WTC11 (cell line): ENCODE measurements around the gene EIF2AK2. TPM values are rescaled to one million over a fixed set of nuclear protein-coding genes. Genes with fewer than 3 reads are reported as not detected.
A peak's percentile ranks its signal among the peaks of the same experiment; 100 is the strongest.

Experiments used
- ATAC-seq: fragments of 200-7000 bp; cut with Tn5 transposase; 2 replicates; pipeline ENCODE4 v1.10.0; 2021; ENCODE audit warnings: mild to moderate bottlenecking, moderate library complexity
- CTCF ChIA-PET: fragments of 300-600 bp; sonication (Branson Sonifier 250); formaldehyde crosslinking; loops from one replicate; lab custom pipeline; 2021; ENCODE audit warnings: antibody characterized with exemption; lab: Charles Lee
- POLR2A ChIA-PET: fragments of 350-600 bp; sonication (Branson Sonifier 250); formaldehyde crosslinking; loops from one replicate; lab custom pipeline; 2021; ENCODE audit warnings: antibody characterized with exemption; lab: Charles Lee
- DNase-seq: peaks from one replicate; pipeline ENCODE4 v3.0.0; 2021; ENCODE audit warnings: low spot score
- H3K27ac Mint-ChIP-seq: 2 replicates; pipeline ENCODE4 v1.8.0; 2021; ENCODE audit warnings: mixed read lengths
- H3K27me3 Mint-ChIP-seq: 2 replicates; pipeline ENCODE4 v1.8.0; 2021; ENCODE audit warnings: low read depth, mild to moderate bottlenecking, moderate library complexity, mixed read lengths
- H3K36me3 Mint-ChIP-seq: 2 replicates; pipeline ENCODE4 v1.8.0; 2021; ENCODE audit warnings: mixed read lengths
- H3K4me1 Mint-ChIP-seq: 2 replicates; pipeline ENCODE4 v1.8.0; 2022; ENCODE audit warnings: mixed read lengths
- H3K4me3 Mint-ChIP-seq: 2 replicates; pipeline ENCODE4 v1.8.0; 2021; ENCODE audit warnings: mild to moderate bottlenecking, moderate library complexity, mixed read lengths
- H3K9me3 Mint-ChIP-seq: 2 replicates; pipeline ENCODE4 v1.8.0; 2021; ENCODE audit warnings: mixed read lengths
- CREB1 ChIP-seq: sonication (generic); formaldehyde crosslinking; IDR thresholded peaks from 2 replicates; pipeline ENCODE4 v1.8.0; 2023; ENCODE audit warnings: mild to moderate bottlenecking, missing genetic modification reagents
- CTCF ChIP-seq: fragments of 200-600 bp; IDR thresholded peaks from 2 replicates; pipeline ENCODE4 v1.8.0; 2022; ENCODE audit warnings: antibody characterized with exemption
- ETV6 ChIP-seq: sonication (generic); formaldehyde crosslinking; IDR thresholded peaks from 2 replicates; pipeline ENCODE4 v1.8.1; 2022; ENCODE audit warnings: mild to moderate bottlenecking, missing genetic modification reagents
- GRHL2 ChIP-seq: fragments of 250-450 bp; sonication (Bioruptor Pico); IDR thresholded peaks from 2 replicates; pipeline ENCODE4 v1.8.0; 2022; ENCODE audit warnings: mild to moderate bottlenecking, moderate library complexity; ENCODE audit not compliant: insufficient replicate concordance, severe bottlenecking
- HMGA2 ChIP-seq: fragments of 250-450 bp; sonication (Bioruptor Pico); IDR thresholded peaks from 2 replicates; pipeline ENCODE4 v1.4.0; 2021; ENCODE audit warnings: mild to moderate bottlenecking, moderate library complexity
- NR1H2 ChIP-seq: sonication (generic); formaldehyde crosslinking; IDR thresholded peaks from 2 replicates; pipeline ENCODE4 v1.9.0; 2021; ENCODE audit warnings: mild to moderate bottlenecking, moderate library complexity, missing genetic modification reagents
- SP1 ChIP-seq: sonication (generic); formaldehyde crosslinking; conservative IDR thresholded peaks from 2 replicates; pipeline ENCODE4 v1.8.1; 2022; ENCODE audit warnings: missing genetic modification reagents
- TP53 ChIP-seq: sonication (generic); formaldehyde crosslinking; IDR thresholded peaks from 2 replicates; pipeline ENCODE4 v1.8.1; 2023; ENCODE audit warnings: mild to moderate bottlenecking, missing genetic modification reagents
- ZNF671 ChIP-seq: fragments of 250-450 bp; sonication (Bioruptor Pico); IDR thresholded peaks from 2 replicates; pipeline ENCODE4 v1.8.0; 2021; ENCODE audit warnings: mild to moderate bottlenecking
- total RNA-seq: library from RNA; stranded (reverse); gene quantifications from 3 replicates; pipeline ENCODE4 v1.2.3, GENCODE V29; 2021
- TF ChIP-seq, protein P1 (sequence below): fragments of 250-450 bp; sonication (Bioruptor Pico); IDR thresholded peaks from 2 replicates; pipeline ENCODE4 v1.9.0; 2021; ENCODE audit warnings: mild to moderate bottlenecking, borderline replicate concordance
- TF ChIP-seq, protein P2 (sequence below): sonication (generic); formaldehyde crosslinking; IDR thresholded peaks from 2 replicates; pipeline ENCODE4 v1.8.0; 2022; ENCODE audit warnings: missing genetic modification reagents
- TF ChIP-seq, protein P3 (sequence below): sonication (generic); formaldehyde crosslinking; IDR thresholded peaks from 2 replicates; pipeline ENCODE4 v1.8.0; 2022; ENCODE audit warnings: mild to moderate bottlenecking, missing genetic modification reagents
- TF ChIP-seq, protein P4 (sequence below): sonication (generic); formaldehyde crosslinking; IDR thresholded peaks from 2 replicates; pipeline ENCODE4 v1.8.1; 2022; ENCODE audit warnings: missing genetic modification reagents, borderline replicate concordance

EIF2AK2 gene
- total RNA-seq, 1 experiment from 2014 or later = 34.2 TPM

GRCh38 chr2:37167636-37168180 is 10.9 kb upstream of the EIF2AK2 start:
- Mint-ChIP-seq H3K36me3 (peaks cover 22% of the 10 kb centered on the region), H3K4me3 (no peak overlapping the region), H3K27me3 (no peaks in the 10 kb centered on the region), H3K27ac (no peak overlapping the region; the same call in 1 of the 2 replicates), H3K9me3 (peaks cover 26% of the 10 kb centered on the region), H3K4me1 (peaks cover 7% of the 10 kb centered on the region)
- TF ChIP-seq HMGA2 (CRISPR knock-in tag) (peak; percentile 99), TP53 (no peak), CREB1 (CRISPR knock-in tag) (no peak)
- TF ChIP-seq, protein P1, sequence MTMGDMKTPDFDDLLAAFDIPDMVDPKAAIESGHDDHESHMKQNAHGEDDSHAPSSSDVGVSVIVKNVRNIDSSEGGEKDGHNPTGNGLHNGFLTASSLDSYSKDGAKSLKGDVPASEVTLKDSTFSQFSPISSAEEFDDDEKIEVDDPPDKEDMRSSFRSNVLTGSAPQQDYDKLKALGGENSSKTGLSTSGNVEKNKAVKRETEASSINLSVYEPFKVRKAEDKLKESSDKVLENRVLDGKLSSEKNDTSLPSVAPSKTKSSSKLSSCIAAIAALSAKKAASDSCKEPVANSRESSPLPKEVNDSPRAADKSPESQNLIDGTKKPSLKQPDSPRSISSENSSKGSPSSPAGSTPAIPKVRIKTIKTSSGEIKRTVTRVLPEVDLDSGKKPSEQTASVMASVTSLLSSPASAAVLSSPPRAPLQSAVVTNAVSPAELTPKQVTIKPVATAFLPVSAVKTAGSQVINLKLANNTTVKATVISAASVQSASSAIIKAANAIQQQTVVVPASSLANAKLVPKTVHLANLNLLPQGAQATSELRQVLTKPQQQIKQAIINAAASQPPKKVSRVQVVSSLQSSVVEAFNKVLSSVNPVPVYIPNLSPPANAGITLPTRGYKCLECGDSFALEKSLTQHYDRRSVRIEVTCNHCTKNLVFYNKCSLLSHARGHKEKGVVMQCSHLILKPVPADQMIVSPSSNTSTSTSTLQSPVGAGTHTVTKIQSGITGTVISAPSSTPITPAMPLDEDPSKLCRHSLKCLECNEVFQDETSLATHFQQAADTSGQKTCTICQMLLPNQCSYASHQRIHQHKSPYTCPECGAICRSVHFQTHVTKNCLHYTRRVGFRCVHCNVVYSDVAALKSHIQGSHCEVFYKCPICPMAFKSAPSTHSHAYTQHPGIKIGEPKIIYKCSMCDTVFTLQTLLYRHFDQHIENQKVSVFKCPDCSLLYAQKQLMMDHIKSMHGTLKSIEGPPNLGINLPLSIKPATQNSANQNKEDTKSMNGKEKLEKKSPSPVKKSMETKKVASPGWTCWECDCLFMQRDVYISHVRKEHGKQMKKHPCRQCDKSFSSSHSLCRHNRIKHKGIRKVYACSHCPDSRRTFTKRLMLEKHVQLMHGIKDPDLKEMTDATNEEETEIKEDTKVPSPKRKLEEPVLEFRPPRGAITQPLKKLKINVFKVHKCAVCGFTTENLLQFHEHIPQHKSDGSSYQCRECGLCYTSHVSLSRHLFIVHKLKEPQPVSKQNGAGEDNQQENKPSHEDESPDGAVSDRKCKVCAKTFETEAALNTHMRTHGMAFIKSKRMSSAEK (CRISPR knock-in tag) = no peak
- DNase-seq (no peak), ATAC-seq (no peak)
- CTCF ChIA-PET = interaction anchor here (0.6 to 1.7 kb wide), 8 partner anchors 9 to 84 kb away, joined by 3 to 6 read pairs (median 4); partner anchors contain the start of gene EIF2AK2
- POLR2A ChIA-PET = no interaction called here

GRCh38 chr2:37164757-37165156 is 8.0 kb upstream of the EIF2AK2 start:
- H3K27me3 Mint-ChIP-seq = no peaks in the 10 kb centered on the region
- CTCF ChIA-PET = no interaction called here
- H3K9me3 Mint-ChIP-seq = peaks cover 26% of the 10 kb centered on the region
- POLR2A ChIA-PET = interaction anchor here (0.7 kb wide), 2 partner anchors 206 to 743 kb away, joined by 3 to 4 read pairs; no protein-coding TSS in a partner anchor
- peaks cover 22% of the 10 kb centered on the region for H3K36me3 Mint-ChIP-seq
- no peak for DNase-seq
- H3K4me1 Mint-ChIP-seq = peaks cover 7% of the 10 kb centered on the region
- ATAC-seq = no peak
- TF ChIP-seq GRHL2 (CRISPR knock-in tag) = no peak
- H3K27ac Mint-ChIP-seq = no peak overlapping the region
- no peak overlapping the region for H3K4me3 Mint-ChIP-seq

GRCh38 chr2:37156071-37156856 is 516 bp downstream of the EIF2AK2 start:
- Mint-ChIP-seq H3K4me1 (peaks cover 36% of the 10 kb centered on the region), H3K27me3 (no peaks in the 10 kb centered on the region), H3K36me3 (peaks cover 16% of the 10 kb centered on the region), H3K9me3 (peaks cover 5% of the 10 kb centered on the region; the same call in 1 of the 2 replicates), H3K4me3 (peak overlapping the region; percentile 75), H3K27ac (peak overlapping the region; percentile 89)
- no peak for DNase-seq
- POLR2A ChIA-PET = no interaction called here
- peak; percentile 36 for ATAC-seq
- peak; percentile 30; the same call in 1 of the 2 replicates for TF ChIP-seq ETV6
- TF ChIP-seq, protein P2, sequence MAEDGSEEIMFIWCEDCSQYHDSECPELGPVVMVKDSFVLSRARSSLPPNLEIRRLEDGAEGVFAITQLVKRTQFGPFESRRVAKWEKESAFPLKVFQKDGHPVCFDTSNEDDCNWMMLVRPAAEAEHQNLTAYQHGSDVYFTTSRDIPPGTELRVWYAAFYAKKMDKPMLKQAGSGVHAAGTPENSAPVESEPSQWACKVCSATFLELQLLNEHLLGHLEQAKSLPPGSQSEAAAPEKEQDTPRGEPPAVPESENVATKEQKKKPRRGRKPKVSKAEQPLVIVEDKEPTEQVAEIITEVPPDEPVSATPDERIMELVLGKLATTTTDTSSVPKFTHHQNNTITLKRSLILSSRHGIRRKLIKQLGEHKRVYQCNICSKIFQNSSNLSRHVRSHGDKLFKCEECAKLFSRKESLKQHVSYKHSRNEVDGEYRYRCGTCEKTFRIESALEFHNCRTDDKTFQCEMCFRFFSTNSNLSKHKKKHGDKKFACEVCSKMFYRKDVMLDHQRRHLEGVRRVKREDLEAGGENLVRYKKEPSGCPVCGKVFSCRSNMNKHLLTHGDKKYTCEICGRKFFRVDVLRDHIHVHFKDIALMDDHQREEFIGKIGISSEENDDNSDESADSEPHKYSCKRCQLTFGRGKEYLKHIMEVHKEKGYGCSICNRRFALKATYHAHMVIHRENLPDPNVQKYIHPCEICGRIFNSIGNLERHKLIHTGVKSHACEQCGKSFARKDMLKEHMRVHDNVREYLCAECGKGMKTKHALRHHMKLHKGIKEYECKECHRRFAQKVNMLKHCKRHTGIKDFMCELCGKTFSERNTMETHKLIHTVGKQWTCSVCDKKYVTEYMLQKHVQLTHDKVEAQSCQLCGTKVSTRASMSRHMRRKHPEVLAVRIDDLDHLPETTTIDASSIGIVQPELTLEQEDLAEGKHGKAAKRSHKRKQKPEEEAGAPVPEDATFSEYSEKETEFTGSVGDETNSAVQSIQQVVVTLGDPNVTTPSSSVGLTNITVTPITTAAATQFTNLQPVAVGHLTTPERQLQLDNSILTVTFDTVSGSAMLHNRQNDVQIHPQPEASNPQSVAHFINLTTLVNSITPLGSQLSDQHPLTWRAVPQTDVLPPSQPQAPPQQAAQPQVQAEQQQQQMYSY = peak; percentile 55; the same call in 1 of the 2 replicates
- no peak for TF ChIP-seq ZNF671 (CRISPR knock-in tag)
- no peak for TF ChIP-seq CTCF
- TF ChIP-seq NR1H2 (CRISPR knock-in tag) = no peak
- TF ChIP-seq, protein P3, sequence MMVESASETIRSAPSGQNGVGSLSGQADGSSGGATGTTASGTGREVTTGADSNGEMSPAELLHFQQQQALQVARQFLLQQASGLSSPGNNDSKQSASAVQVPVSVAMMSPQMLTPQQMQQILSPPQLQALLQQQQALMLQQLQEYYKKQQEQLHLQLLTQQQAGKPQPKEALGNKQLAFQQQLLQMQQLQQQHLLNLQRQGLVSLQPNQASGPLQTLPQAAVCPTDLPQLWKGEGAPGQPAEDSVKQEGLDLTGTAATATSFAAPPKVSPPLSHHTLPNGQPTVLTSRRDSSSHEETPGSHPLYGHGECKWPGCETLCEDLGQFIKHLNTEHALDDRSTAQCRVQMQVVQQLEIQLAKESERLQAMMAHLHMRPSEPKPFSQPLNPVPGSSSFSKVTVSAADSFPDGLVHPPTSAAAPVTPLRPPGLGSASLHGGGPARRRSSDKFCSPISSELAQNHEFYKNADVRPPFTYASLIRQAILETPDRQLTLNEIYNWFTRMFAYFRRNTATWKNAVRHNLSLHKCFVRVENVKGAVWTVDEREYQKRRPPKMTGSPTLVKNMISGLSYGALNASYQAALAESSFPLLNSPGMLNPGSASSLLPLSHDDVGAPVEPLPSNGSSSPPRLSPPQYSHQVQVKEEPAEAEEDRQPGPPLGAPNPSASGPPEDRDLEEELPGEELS (CRISPR knock-in tag) = no peak
- no peak for TF ChIP-seq SP1 (CRISPR knock-in tag)
- TF ChIP-seq, protein P4, sequence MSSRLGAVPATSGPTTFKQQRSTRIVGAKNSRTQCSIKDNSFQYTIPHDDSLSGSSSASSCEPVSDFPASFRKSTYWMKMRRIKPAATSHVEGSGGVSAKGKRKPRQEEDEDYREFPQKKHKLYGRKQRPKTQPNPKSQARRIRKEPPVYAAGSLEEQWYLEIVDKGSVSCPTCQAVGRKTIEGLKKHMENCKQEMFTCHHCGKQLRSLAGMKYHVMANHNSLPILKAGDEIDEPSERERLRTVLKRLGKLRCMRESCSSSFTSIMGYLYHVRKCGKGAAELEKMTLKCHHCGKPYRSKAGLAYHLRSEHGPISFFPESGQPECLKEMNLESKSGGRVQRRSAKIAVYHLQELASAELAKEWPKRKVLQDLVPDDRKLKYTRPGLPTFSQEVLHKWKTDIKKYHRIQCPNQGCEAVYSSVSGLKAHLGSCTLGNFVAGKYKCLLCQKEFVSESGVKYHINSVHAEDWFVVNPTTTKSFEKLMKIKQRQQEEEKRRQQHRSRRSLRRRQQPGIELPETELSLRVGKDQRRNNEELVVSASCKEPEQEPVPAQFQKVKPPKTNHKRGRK (CRISPR knock-in tag) = no peak
- CTCF ChIA-PET = interaction anchor here (1.0 to 1.2 kb wide), 3 partner anchors 12 to 240 kb away, joined by 3 to 6 read pairs (median 3); no protein-coding TSS in a partner anchor
